Measurements from ENCODE around the gene CALB2.

- TF ChIP-seq POLR2A (IDR thresholded peaks at IDR 0.05; ENCODE audit: low read length) (no peak), GATA1 (IDR thresholded peaks at IDR 0.05; ENCODE audit: low read depth, low read length) (no peak)
Measured at GRCh38 chr16:71358464-71358998, at the start of gene CALB2.

Data from erythroblast (primary cell).